Dendritic cell treated with granulocyte-macrophage colony-stimulating factor and Interleukin-4, amounts not matched to agents 40 ng/mL and 50 ng/mL, for 4 days (primary cell): ENCODE results near the gene TUT1.
A peak's percentile ranks its signal among the peaks of the same experiment; 100 is the strongest.
"Not testable (repeated sequence)": the region's sequence is repeated elsewhere in the genome, so short reads cannot be mapped to it uniquely, and the experiment has no call there.

Experiments
- H3K27ac Mint-ChIP-seq: one replicate; pipeline ENCODE4 v1.8.0; 2022; ENCODE audit warnings: mild to moderate bottlenecking, mixed read lengths
- H3K27me3 Mint-ChIP-seq: one replicate; pipeline ENCODE4 v1.8.0; 2022; ENCODE audit warnings: mild to moderate bottlenecking, mixed read lengths
- H3K36me3 Mint-ChIP-seq: one replicate; pipeline ENCODE4 v1.8.0; 2022; ENCODE audit warnings: low read depth, mixed read lengths
- H3K4me1 Mint-ChIP-seq: one replicate; pipeline ENCODE4 v1.8.0; 2022; ENCODE audit warnings: low read depth, mixed read lengths
- H3K4me3 Mint-ChIP-seq: one replicate; pipeline ENCODE4 v1.8.0; 2022; ENCODE audit warnings: mild to moderate bottlenecking, moderate library complexity, mixed read lengths
- H3K9me3 Mint-ChIP-seq: one replicate; pipeline ENCODE4 v1.8.0; 2022; ENCODE audit warnings: mixed read lengths
- intact Hi-C: fragments of 100-400 bp; cut with micrococcal nuclease; formaldehyde crosslinking; loops from one replicate; pipeline ENCODE4 v1.15.0; 2022

TUT1 gene

DNA sequence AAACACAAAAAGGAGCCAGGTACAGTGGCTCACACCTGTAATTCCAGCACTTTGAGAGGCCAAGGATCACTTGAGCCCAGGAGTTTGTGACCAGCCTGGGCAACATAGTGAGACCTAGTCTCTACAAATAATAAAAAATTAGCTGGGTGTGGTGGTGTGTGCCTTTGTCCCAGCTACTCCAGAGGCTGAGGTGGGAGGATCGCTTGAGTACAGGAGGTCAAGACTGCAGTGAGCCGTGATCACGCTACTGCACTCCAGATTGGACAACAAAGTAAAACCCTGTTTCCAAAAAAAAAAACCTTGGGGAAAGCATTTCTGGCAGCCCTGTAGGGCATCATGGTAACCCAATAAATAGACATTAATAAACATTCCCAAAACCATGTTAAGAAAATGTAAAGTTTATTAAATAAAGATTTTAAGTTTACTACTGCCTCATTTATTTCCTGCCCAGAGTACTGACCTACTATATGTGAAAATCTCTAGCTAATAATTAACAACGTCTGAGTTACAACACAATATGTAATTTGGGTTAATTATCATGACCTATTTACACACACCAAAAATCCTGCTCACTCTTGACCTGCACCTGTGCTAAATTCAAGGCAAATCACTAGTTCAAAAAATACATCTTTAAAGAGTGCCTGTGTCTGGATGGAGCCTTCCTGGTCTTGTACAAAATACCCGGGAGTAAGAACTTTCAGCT is 26.1 kb downstream of the TUT1 start:
- Mint-ChIP-seq H3K27me3 (no peaks in the 10 kb centered on the region), H3K36me3 (peaks cover 100% of the 10 kb centered on the region), H3K9me3 (no peaks in the 10 kb centered on the region), H3K27ac (no peak overlapping the region), H3K4me3 (no peak overlapping the region), H3K4me1 (peaks cover 34% of the 10 kb centered on the region)
- intact Hi-C loops = no loop called here

DNA sequence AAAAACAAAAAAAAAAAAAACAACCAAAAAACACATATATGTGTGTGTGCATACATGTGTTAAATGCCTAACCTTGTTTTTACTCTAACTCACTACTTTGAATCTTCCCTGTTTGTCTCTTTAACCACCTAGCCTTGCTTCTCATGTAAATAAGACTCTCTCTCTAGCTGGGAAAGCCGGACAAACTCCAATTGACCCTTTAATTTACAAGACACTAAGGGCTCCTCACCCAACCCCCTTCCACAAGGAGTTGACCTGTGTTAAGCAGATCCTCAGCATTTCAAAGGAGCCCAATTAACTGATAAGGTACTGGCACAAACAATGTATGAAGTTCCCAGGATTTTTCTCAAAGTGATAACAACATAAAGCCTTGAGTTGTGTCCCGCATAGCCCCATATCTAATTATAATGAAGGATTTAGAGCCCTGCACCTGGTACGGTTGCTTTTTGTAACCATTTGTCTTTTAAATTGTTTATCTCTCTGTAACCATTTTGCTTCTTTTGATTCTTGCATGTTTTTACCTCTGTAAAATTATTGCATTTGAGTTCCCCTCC is 29.6 kb downstream of the TUT1 start:
- intact Hi-C loops = loop anchor here (2.0 to 5.0 kb wide), 2 partner anchors 15 to 164 kb away; partner anchors contain the start of gene AHNAK
- H3K4me3 Mint-ChIP-seq, H3K27ac Mint-ChIP-seq, H3K9me3 Mint-ChIP-seq, H3K27me3 Mint-ChIP-seq: not testable (repeated sequence)
- H3K36me3 Mint-ChIP-seq = peaks cover 99% of the 10 kb centered on the region
- peaks cover 52% of the 10 kb centered on the region for H3K4me1 Mint-ChIP-seq

- intact Hi-C loops = loop anchor here (1.0 to 5.0 kb wide), 3 partner anchors 14 to 163 kb away; partner anchors contain the start of gene AHNAK
- Mint-ChIP-seq H3K9me3 (no peaks in the 10 kb centered on the region), H3K27me3 (no peaks in the 10 kb centered on the region), H3K36me3 (peaks cover 88% of the 10 kb centered on the region), H3K4me1 (peaks cover 55% of the 10 kb centered on the region), H3K27ac (peak overlapping the region; percentile 15), H3K4me3 (no peak overlapping the region)
Observed at GRCh38 chr11:62560566-62561103, 30.7 kb downstream of the TUT1 start.

DNA sequence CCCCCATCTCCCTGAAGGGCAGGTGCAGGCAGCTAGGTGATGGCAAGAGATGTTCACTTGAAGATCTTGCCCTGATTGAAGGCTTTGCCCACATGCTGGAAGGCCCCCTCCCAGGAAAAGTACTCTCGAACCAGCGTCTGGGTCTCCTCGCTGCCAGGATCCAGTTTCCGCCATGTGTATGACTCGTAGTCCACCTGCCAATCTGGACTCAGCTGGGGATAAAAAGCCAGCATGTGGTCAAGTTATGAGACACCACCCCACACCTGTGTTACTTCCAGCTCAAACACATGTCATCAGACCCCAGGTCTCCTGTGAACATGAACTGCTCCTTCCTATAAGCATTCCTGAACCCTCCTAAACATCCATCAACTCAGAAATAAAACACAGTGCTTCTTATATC is 31.7 kb downstream of the TUT1 start:
- not testable (repeated sequence) for H3K9me3 Mint-ChIP-seq, H3K27me3 Mint-ChIP-seq, H3K4me3 Mint-ChIP-seq
- intact Hi-C loops = loop anchor here (1.0 to 5.0 kb wide), 3 partner anchors 13 to 162 kb away; partner anchors contain the start of gene AHNAK
- Mint-ChIP-seq H3K27ac (peak overlapping the region; percentile 15), H3K4me1 (peaks cover 63% of the 10 kb centered on the region), H3K36me3 (peaks cover 78% of the 10 kb centered on the region)

- Mint-ChIP-seq H3K27me3 (no peaks in the 10 kb centered on the region), H3K9me3 (no peaks in the 10 kb centered on the region), H3K36me3 (peaks cover 74% of the 10 kb centered on the region), H3K4me1 (peaks cover 67% of the 10 kb centered on the region), H3K4me3 (no peak overlapping the region), H3K27ac (peak overlapping the region; percentile 13)
- intact Hi-C loops = no loop called here
Observed at GRCh38 chr11:62559204-62559603, 32.1 kb downstream of the TUT1 start.

DNA sequence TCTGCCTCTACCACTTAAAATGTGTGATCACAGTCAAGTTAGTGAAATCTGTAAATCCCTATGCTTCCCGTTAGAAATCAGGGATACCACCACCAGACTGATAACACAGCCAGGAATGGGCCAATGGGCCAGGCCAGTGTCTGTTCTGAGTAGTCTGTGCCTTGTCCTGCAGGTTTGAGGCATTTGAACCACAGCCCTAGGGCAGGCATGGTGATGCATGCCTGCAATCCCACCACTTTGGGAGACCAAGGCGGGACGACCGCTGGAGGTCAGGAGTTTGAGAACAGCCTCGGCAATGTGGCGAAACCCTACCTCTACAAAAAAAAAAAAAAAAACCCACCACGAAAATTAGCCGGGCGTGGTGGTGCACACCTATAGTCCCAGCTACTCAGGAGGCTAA is 32.7 kb downstream of the TUT1 start:
- Mint-ChIP-seq H3K9me3 (no peaks in the 10 kb centered on the region), H3K27ac (peak overlapping the region; percentile 13), H3K27me3 (no peaks in the 10 kb centered on the region), H3K4me1 (peaks cover 68% of the 10 kb centered on the region), H3K36me3 (peaks cover 68% of the 10 kb centered on the region), H3K4me3 (no peak overlapping the region)
- intact Hi-C loops = no loop called here

GRCh38 chr11:62556875-62557631 is 34.3 kb downstream of the TUT1 start:
- peak overlapping the region; percentile 79 for H3K4me3 Mint-ChIP-seq
- peak overlapping the region; percentile 99 for H3K27ac Mint-ChIP-seq
- no peaks in the 10 kb centered on the region for H3K9me3 Mint-ChIP-seq
- H3K4me1 Mint-ChIP-seq = peaks cover 83% of the 10 kb centered on the region
- intact Hi-C loops = loop anchor here (2.0 kb wide), 2 partner anchors 16 kb away; partner anchors contain the start of gene EEF1G
- H3K27me3 Mint-ChIP-seq = no peaks in the 10 kb centered on the region
- peaks cover 52% of the 10 kb centered on the region for H3K36me3 Mint-ChIP-seq

DNA sequence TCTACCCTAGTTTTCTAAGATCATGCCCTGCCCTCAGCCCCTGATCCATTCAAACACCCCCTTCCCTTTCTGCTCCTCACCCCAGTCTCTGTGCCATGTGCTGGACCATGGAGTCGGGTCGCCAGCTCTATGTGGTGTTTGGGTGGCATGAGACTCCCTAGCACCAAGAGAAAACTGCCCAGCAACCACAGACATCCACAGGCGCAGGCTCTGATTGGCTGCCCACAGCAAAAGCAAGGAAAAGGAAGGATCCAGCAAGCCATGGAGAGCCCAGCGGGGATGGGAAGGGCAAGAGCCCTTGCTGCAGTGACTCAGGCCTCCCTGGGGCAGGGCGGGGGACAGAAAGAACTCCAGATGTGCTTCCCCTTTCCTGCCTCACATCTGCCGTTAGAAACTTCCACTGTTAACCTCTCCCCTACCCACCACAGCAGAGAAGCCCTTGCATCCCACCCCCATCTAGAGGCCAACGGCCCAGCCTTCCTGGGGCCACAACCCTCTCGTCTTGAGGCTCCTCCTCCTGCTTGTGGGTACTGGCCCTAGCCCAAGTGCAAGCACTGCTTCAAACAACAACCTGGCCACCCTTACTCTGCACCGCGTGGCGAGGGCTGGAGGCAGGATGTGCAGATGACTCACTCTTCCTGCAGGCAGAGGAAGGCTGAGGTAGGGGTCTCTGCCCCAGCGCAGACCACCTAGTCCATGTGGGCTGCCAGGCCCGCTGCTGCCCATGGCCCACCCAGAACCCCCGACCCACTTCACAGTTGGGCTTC is 35.0 kb downstream of the TUT1 start:
- intact Hi-C loops = loop anchor here (2.0 kb wide), 2 partner anchors 15 to 17 kb away; partner anchors contain the start of gene EEF1G
- Mint-ChIP-seq H3K36me3 (peaks cover 44% of the 10 kb centered on the region), H3K4me3 (peak overlapping the region; percentile 79), H3K9me3 (no peaks in the 10 kb centered on the region), H3K27me3 (no peaks in the 10 kb centered on the region), H3K4me1 (peaks cover 89% of the 10 kb centered on the region), H3K27ac (peak overlapping the region; percentile 99)

DNA sequence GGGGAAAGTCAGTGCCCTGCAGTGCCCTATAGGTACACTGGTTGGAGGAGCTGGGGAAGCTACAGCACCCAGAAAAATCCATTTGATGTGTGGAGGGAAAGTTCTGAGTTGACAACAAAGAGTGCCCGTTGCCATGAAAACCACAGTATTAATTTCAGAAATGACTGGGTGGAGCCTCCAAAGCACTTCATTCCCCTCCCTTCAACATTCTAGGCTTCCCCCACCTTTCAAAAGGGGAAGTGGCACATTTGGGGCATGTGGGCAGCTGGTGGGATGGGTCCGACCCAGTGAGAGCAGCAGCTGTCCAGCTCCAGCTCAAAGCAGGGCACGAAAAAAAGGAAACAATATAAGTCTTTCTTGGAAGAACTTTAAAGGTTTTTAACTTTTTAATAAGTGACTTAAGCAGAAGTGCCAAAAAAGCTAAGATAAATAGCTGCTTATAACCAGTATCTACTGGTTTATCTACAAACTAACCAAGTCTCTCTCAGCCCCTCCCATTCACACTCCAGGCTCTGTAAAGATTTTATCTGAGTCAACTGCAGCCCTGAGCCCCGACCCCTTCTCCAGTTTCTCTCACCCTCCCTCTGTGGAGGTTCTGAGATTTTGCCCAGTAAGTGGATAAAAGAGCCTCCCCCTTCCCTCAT is 35.7 kb downstream of the TUT1 start:
- Mint-ChIP-seq H3K36me3 (peaks cover 37% of the 10 kb centered on the region), H3K4me1 (peaks cover 89% of the 10 kb centered on the region), H3K9me3 (no peaks in the 10 kb centered on the region), H3K27ac (peak overlapping the region; percentile 99), H3K4me3 (peak overlapping the region; percentile 79), H3K27me3 (no peaks in the 10 kb centered on the region)
- intact Hi-C loops = loop anchor here (2.0 kb wide), 2 partner anchors 15 to 17 kb away; partner anchors contain the start of gene EEF1G

DNA sequence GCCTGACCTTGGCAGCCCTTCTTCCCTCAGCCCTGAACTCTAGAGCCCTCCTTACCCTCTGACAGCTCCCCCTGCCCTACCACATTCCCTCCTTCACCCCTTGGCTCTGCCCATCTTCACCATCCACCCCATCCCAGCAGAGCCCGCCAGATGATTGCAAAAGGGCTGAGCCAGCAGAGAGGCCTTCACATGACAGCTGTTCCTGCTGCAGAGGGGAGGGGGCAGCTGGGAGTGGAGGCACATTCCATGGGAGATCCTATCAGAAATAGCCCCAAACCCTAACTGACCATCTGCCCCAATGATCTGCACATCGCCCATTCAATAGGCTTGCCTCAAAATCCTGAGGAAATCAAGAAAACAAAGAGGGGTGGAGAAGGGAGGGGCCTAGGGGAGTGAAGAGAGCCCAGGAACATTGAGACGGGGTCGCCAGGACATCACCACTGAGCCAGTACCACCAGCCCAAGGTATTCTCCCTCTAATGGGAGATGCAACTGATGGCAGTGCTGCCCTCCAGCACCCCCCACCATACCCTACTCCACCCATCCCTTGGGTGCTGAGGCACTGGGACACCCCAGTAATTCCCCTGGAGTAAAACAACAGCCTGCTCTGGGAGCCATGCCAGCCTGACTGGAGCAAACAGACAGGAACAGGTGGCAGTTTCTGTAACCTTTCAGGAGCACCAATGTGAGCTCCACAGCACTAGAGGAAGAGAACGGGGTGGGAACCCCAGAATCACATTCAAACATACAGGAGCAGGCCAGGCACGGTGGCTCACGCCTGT is 36.7 kb downstream of the TUT1 start:
- Mint-ChIP-seq H3K36me3 (peaks cover 27% of the 10 kb centered on the region), H3K27ac (peak overlapping the region; percentile 99), H3K4me1 (peaks cover 89% of the 10 kb centered on the region), H3K4me3 (peak overlapping the region; percentile 79), H3K27me3 (no peaks in the 10 kb centered on the region), H3K9me3 (no peaks in the 10 kb centered on the region)
- intact Hi-C loops = no loop called here

GRCh38 chr11:62553839-62554361 is 37.4 kb downstream of the TUT1 start:
- Mint-ChIP-seq H3K36me3 (peaks cover 21% of the 10 kb centered on the region), H3K27ac (peak overlapping the region; percentile 99), H3K4me3 (peak overlapping the region; percentile 79), H3K27me3 (no peaks in the 10 kb centered on the region), H3K9me3 (no peaks in the 10 kb centered on the region), H3K4me1 (peaks cover 90% of the 10 kb centered on the region)
- intact Hi-C loops = loop anchor here (1.0 kb wide), 1 partner anchor 9 kb away; no protein-coding TSS in a partner anchor
